ENCODE measurements around the gene PTH2R. TPM values are rescaled to one million over a fixed set of nuclear protein-coding genes. Genes with fewer than 3 reads are reported as not detected.

The PTH2R gene
- total RNA-seq (2021) (not detected in 2 replicates), Bru-seq, nascent RNA (percentile 20 among the genes with signal in this experiment), BruChase-seq, experiment 1, labeled RNA remaining after a 2-hour chase (percentile 14 among the genes with signal in this experiment), BruChase-seq, experiment 2, labeled RNA remaining after a 6-hour chase (percentile 10 among the genes with signal in this experiment)
- long read RNA-seq, result 0 reads

- intact Hi-C loops (cut with micrococcal nuclease; ENCODE audit: unreplicated experiment), result loop anchor here (5.0 to 10.0 kb wide), 2 partner anchors 1016 to 1148 kb away; partner anchors contain the start of gene MAP2
- H3K27ac ChIP-seq (ENCODE audit: low read depth, low read length, poor library complexity, severe bottlenecking), result no peak within 1 kb of the TSS
- no peaks in the 10 kb centered on the region for H3K9me3 ChIP-seq (ENCODE audit: low read depth, low read length, poor library complexity, severe bottlenecking)
- DNase-seq (ENCODE audit: low spot score), result no peak
- ChIA-PET POLR2A (ENCODE audit: low non-redundant PET) (no interaction called here), CTCF (interaction anchor here (0.7 kb wide), 3 partner anchors 928 to 1792 kb away, joined by 3 to 4 read pairs (median 3); no protein-coding TSS in a partner anchor)
- peak; percentile 75 for TF ChIP-seq EZH2 (IDR thresholded peaks at IDR 0.05; ENCODE audit: borderline replicate concordance, low read depth, low read length, poor library complexity, severe bottlenecking)
- no peak for TF ChIP-seq CTCF (conservative IDR thresholded peaks at IDR 0.05; ENCODE audit: low read depth, low read length)
- no TSS peak for BruUV-seq (replicated peaks)
- H3K4me1 ChIP-seq (ENCODE audit: insufficient read depth, low read length, poor library complexity, severe bottlenecking), result no peaks in the 10 kb centered on the region
- H3K36me3 ChIP-seq (ENCODE audit: insufficient read depth, low read length, poor library complexity, severe bottlenecking), result no peaks in the 10 kb centered on the region
- no peak within 1 kb of the TSS for H3K4me3 ChIP-seq (ENCODE audit: low read depth, low read length, poor library complexity, severe bottlenecking)
- H3K27me3 ChIP-seq (replicated peaks; ENCODE audit: insufficient read depth, low read depth, low read length, poor library complexity), result peaks cover 92% of the 10 kb centered on the region
Observed at GRCh38 chr2:208406474-208407451, at the start of gene PTH2R. TSS of gene PTH2R (plus strand) at chr2:208406792. CDS start at chr2:208407044, 252 bp downstream.

GRCh38 chr2:208356846-208357574 is 49.6 kb upstream of the PTH2R start:
- Histone ChIP-seq H3K27me3 (replicated peaks; ENCODE audit: insufficient read depth, low read depth, low read length, poor library complexity) (no peaks in the 10 kb centered on the region), H3K4me1 (ENCODE audit: insufficient read depth, low read length, poor library complexity, severe bottlenecking) (no peaks in the 10 kb centered on the region), H3K36me3 (ENCODE audit: insufficient read depth, low read length, poor library complexity, severe bottlenecking) (peaks cover 31% of the 10 kb centered on the region), H3K4me3 (ENCODE audit: low read depth, low read length, poor library complexity, severe bottlenecking) (no peak overlapping the region), H3K27ac (ENCODE audit: low read depth, low read length, poor library complexity, severe bottlenecking) (no peak overlapping the region), H3K9me3 (ENCODE audit: low read depth, low read length, poor library complexity, severe bottlenecking) (no peaks in the 10 kb centered on the region)
- no peak for DNase-seq (ENCODE audit: low spot score)
- TSS peak; percentile 21 for BruUV-seq (replicated peaks)
- intact Hi-C loops (cut with micrococcal nuclease; ENCODE audit: unreplicated experiment), result no loop called here
- no peak for TF ChIP-seq CTCF (conservative IDR thresholded peaks at IDR 0.05; ENCODE audit: low read depth, low read length)
- no peak for TF ChIP-seq EZH2 (IDR thresholded peaks at IDR 0.05; ENCODE audit: borderline replicate concordance, low read depth, low read length, poor library complexity, severe bottlenecking)
- ChIA-PET POLR2A (ENCODE audit: low non-redundant PET) (no interaction called here), CTCF (interaction anchor here (0.7 kb wide), 1 partner anchor 1020 kb away, joined by 3 read pairs; no protein-coding TSS in a partner anchor)
